ENCODE data around the gene TADA1.

The TADA1 gene

DNA sequence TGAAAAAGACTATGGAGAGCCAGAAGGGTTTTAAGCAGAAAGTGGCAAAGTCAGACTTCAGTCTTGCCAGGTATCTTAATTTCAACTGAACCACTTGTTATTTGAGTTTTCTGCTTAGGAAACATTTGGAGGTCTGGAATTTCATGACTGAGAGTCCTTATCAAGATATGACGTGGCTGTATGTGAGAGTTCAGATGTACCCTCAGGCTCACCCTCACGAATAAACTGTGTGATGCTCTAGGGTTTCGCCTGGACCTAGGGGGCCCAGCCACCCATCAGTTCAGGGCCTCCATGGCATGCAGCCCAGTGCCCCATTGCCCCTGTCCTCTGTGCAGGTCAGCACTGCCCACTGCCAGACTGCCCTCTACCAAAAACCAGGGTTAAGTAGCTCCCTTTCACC lies 30.6 kb upstream of the TADA1 start:
- no peak for DNase-seq (ENCODE audit: low read depth)
- TF ChIP-seq, protein P1, sequence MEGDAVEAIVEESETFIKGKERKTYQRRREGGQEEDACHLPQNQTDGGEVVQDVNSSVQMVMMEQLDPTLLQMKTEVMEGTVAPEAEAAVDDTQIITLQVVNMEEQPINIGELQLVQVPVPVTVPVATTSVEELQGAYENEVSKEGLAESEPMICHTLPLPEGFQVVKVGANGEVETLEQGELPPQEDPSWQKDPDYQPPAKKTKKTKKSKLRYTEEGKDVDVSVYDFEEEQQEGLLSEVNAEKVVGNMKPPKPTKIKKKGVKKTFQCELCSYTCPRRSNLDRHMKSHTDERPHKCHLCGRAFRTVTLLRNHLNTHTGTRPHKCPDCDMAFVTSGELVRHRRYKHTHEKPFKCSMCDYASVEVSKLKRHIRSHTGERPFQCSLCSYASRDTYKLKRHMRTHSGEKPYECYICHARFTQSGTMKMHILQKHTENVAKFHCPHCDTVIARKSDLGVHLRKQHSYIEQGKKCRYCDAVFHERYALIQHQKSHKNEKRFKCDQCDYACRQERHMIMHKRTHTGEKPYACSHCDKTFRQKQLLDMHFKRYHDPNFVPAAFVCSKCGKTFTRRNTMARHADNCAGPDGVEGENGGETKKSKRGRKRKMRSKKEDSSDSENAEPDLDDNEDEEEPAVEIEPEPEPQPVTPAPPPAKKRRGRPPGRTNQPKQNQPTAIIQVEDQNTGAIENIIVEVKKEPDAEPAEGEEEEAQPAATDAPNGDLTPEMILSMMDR (conservative IDR thresholded peaks at IDR 0.05; ENCODE audit: low read depth, low read length): no peak
- no peak overlapping the region for H3K4me3 ChIP-seq (ENCODE audit: low read length)

DNA sequence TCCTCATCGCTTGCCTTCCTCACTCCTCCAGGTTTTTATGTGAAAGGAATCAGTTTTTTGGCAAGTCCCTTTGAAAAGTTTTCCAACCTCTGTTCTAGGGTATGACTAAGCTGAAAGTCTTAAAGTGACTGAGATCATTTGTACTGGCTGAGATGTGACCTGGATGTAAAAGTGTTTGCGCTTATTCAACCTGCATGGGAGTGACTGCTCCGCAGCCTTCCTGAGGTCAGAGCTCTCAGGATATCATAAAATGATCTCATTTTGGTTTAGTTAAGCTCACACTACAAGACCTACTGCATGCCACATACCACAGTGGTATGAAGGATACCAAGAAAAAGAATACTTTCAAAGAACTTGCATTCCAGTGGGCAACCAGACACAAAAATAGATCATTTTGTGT lies 29.8 kb upstream of the TADA1 start:
- no peak overlapping the region for H3K4me3 ChIP-seq (ENCODE audit: low read length)
- DNase-seq (ENCODE audit: low read depth): no peak
- TF ChIP-seq, protein P1 (conservative IDR thresholded peaks at IDR 0.05; ENCODE audit: low read depth, low read length): no peak

DNA sequence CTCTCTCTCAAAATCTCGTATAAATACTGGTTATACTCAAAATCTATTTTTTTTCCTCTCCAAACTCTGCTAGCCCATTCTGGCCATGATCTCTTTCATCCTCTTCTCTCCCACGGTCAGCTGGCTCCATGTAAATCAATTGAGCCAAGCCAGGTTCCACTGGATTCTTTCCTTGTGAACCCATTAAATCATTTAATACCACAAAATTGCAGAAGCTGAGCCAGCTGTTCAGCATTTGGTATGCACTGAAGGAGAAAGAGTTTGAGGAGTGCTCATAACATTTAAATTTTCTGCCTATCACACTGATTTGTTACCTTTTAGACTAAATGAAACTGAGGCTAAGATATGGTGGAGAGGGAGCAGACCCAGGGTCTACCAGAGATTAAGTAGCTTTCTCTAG lies 29.1 kb upstream of the TADA1 start:
- TF ChIP-seq, protein P1 (conservative IDR thresholded peaks at IDR 0.05; ENCODE audit: low read depth, low read length): no peak
- DNase-seq (ENCODE audit: low read depth): no peak
- no peak overlapping the region for H3K4me3 ChIP-seq (ENCODE audit: low read length)

DNA sequence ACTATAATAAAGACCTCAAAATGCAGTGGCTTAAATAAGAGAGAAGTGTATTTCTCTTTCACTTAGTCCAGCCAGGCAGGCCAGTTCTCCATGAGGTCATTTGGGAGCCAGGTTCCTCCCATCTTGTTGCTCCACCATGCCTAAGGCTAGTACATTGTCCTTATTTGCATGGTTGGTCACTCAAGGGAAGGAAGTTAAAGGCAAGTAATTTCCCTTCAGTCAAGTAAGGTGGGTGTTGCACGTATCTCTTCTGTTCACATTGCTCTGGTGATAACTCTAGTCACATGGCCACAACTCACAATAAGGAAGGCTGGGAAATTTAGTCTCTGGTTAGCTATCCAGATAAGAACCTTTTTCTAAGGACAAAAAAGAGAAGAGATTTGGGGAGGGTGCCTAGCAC lies 27.2 kb upstream of the TADA1 start:
- no peak for DNase-seq (ENCODE audit: low read depth)
- H3K4me3 ChIP-seq (ENCODE audit: low read length): no peak overlapping the region
- TF ChIP-seq, protein P1 (conservative IDR thresholded peaks at IDR 0.05; ENCODE audit: low read depth, low read length): no peak

DNA sequence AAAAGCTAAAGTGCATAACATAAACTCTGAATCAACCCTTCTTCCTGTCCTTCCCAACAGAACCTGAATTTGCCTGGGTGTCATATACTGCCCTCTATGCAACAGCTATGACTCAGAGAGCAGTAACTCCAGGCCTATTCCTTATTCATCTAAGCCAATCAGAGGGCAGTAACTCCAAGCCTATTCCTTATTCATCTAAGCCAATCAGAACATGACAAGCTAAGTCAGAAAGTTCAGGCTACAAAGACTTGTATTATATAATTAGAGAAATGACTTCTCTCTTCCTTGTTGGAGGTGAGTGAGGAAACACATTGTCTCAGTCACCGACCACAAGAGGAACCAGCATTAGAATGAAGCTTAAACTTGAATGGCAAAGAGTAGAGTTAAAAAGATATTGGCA lies 26.2 kb upstream of the TADA1 start:
- TF ChIP-seq, protein P1 (conservative IDR thresholded peaks at IDR 0.05; ENCODE audit: low read depth, low read length): no peak
- DNase-seq (ENCODE audit: low read depth): no peak
- H3K4me3 ChIP-seq (ENCODE audit: low read length): no peak overlapping the region

DNA sequence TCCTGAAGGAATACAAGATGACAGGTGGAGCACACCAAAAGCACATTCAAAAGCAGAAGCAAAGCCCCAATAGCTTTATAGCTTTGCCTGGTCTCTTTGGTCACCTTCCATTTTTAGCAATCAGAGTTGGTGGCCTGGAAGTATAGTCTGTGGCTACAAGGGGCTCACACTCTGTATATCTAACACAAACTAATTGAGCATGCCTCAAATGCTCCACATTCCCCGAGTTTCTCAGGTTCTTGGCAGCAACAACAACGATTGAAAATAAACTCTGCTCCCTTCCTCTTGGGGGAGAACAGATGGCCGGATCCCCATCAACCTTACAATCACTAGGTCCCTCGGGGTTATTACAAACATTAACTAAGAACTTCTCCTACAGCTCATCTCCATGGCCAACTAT lies 24.9 kb upstream of the TADA1 start:
- TF ChIP-seq, protein P1 (conservative IDR thresholded peaks at IDR 0.05; ENCODE audit: low read depth, low read length): no peak
- no peak overlapping the region for H3K4me3 ChIP-seq (ENCODE audit: low read length)
- DNase-seq (ENCODE audit: low read depth): no peak

DNA sequence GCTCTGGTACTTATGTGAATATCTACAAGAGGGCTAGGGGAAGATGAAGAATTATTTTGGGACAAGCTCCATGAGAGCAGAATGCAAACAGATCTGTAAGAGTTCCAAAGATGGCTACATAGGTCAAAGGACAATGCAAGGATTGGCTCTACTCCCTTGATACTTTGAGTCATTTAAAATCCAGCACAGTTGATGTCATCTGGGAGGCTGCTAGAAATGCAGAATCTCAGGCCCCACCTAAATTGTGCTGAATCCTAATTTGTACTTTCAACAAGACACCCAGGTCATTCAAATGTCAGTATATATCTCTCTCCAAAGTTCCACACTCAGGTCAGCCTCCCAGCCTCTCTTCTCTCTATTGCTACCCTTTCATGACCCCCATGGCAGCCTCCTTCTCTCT lies 23.7 kb upstream of the TADA1 start:
- TF ChIP-seq, protein P1 (conservative IDR thresholded peaks at IDR 0.05; ENCODE audit: low read depth, low read length): no peak
- no peak for DNase-seq (ENCODE audit: low read depth)
- H3K4me3 ChIP-seq (ENCODE audit: low read length): no peak overlapping the region

Data from retinal pigment epithelial cell (primary cell).